Measurements from ENCODE around the gene XRCC3. TPM values are rescaled to one million over a fixed set of nuclear protein-coding genes. Genes with fewer than 3 reads are reported as not detected.

The XRCC3 gene
- total RNA-seq, 2 donors from 2014 or later = 31.5 to 47.4 TPM

DNA sequence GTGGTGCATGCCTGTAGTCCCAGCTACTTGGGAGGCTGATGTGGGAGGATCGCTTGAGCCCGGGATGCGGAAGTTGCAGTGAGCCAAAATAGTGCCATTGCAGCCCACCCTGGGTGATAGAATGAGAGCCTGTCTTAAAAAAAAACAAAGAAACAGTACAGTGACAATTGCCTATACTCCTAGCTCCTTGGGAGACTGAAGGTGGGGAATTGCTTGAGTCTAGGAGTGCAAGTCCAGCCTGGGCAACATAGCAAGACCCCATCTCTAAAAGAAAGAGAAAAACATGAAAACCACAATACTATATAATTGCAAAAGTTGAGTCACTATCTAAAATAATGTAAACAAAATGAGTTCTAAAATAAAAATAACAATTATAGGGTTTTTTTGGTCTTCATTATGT is 66.2 kb downstream of the XRCC3 start:
- DNase-seq = no peak
- H3K4me3 Mint-ChIP-seq = no peak overlapping the region
- H3K4me1 Mint-ChIP-seq (ENCODE audit: low read depth) = peaks cover 6% of the 10 kb centered on the region
- no peaks in the 10 kb centered on the region for H3K9me3 Mint-ChIP-seq
- no peak overlapping the region for H3K27ac Mint-ChIP-seq
- peaks cover 0 to 3% of the 10 kb centered on the region in 2 donors for H3K36me3 Mint-ChIP-seq (ENCODE audit: insufficient read depth in 2 of 2)
- no peaks in the 10 kb centered on the region for H3K27me3 Mint-ChIP-seq (ENCODE audit: low read depth)
- ATAC-seq (replicated peaks in 1 of 2) = no peak

Other genes starting within 250 kb of the XRCC3 start
- gene CKB, start 192.6 kb downstream of the XRCC3 start, total RNA-seq = 1 to 10 TPM; 7.0 to 9.5 TPM
- 1 to 10 TPM; 6.3 to 8.4 TPM for gene TRMT61A, start 186.3 kb downstream of the XRCC3 start, total RNA-seq
- gene BAG5, start 152.8 kb downstream of the XRCC3 start, total RNA-seq = 10 to 100 TPM; 29.3 TPM
- 10 to 100 TPM; 40.0 to 47.8 TPM for gene COA8, start 152.5 kb downstream of the XRCC3 start, total RNA-seq
- gene KLC1, start 86.2 kb downstream of the XRCC3 start, total RNA-seq = 100 to 1,000 TPM; 165 to 177 TPM
- 10 to 100 TPM; 11.6 to 15.7 TPM for gene ZFYVE21, start 359 bp upstream of the XRCC3 start, total RNA-seq
- 10 to 100 TPM; 13.8 to 15.4 TPM for gene PPP1R13B, start 132.1 kb upstream of the XRCC3 start, total RNA-seq
- gene TDRD9, start 213.0 kb upstream of the XRCC3 start, total RNA-seq = 1 to 10 TPM; 1.6 to 4.6 TPM
- not detected for gene RD3L, start 227.1 kb upstream of the XRCC3 start, total RNA-seq